ENCODE results near the gene DLG2. TPM values are rescaled to one million over a fixed set of nuclear protein-coding genes. Genes with fewer than 3 reads are reported as not detected.

The DLG2 gene
- total and polyA plus RNA-seq, 4 donors, result 0.30 to 5.5 (median 0.68) TPM

DNA sequence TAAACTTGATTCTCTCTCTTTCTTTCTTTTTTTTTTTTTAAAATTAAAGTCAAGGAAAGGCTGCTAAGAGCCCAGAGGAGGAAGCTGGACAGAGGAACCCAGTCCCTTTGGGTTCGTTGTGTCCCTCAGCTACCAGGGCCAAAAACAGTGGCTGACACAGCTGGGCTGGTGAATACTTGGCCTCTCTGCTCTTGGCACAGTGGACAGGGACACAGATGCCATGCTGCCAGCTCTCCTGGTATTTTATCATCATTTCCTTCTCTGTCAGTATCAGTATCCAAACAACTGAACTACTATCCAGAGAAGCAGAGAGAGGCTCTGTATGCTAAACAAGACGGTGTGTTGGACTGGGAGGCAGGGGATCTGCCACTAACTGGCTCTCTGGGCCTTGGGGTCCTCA lies 2217.3 kb downstream of the DLG2 start:
- TF ChIP-seq, protein P1, sequence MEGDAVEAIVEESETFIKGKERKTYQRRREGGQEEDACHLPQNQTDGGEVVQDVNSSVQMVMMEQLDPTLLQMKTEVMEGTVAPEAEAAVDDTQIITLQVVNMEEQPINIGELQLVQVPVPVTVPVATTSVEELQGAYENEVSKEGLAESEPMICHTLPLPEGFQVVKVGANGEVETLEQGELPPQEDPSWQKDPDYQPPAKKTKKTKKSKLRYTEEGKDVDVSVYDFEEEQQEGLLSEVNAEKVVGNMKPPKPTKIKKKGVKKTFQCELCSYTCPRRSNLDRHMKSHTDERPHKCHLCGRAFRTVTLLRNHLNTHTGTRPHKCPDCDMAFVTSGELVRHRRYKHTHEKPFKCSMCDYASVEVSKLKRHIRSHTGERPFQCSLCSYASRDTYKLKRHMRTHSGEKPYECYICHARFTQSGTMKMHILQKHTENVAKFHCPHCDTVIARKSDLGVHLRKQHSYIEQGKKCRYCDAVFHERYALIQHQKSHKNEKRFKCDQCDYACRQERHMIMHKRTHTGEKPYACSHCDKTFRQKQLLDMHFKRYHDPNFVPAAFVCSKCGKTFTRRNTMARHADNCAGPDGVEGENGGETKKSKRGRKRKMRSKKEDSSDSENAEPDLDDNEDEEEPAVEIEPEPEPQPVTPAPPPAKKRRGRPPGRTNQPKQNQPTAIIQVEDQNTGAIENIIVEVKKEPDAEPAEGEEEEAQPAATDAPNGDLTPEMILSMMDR (IDR thresholded peaks at IDR 0.05; ENCODE audit: low read depth, low read length, missing input control), result no peak
- TF ChIP-seq YY1 (IDR thresholded peaks at IDR 0.05) (no peak), EGR1 (IDR thresholded peaks at IDR 0.05; ENCODE audit: low read depth in 2 of 2) (no peak)
- H3K27ac ChIP-seq (ENCODE audit: low read depth in 1 of 2, low read length in 2 of 2), result no peak overlapping the region
- WGBS, result 84% methylated on average over 2 of the region's 2 CpGs
- no peak for DNase-seq (ENCODE audit: low spot score)
- H3K27me3 ChIP-seq (ENCODE audit: control insufficient read depth in 4 of 4, insufficient read depth in 4 of 4, low read length in 3 of 4), result no peaks in the 10 kb centered on the region
- H3K9ac ChIP-seq (ENCODE audit: low read depth in 1 of 2, low read length in 2 of 2), result no peak overlapping the region
- H3K4me3 ChIP-seq (ENCODE audit: low read depth in 1 of 3, low read length in 3 of 3), result no peak overlapping the region
- H3K9me3 ChIP-seq (ENCODE audit: control insufficient read depth in 4 of 4, low read length in 3 of 4), result no peaks in the 10 kb centered on the region
- no peaks in the 10 kb centered on the region for H3K4me1 ChIP-seq (ENCODE audit: control insufficient read depth in 4 of 4, insufficient read depth in 4 of 4, low read length in 3 of 4)
- H3K36me3 ChIP-seq (ENCODE audit: control insufficient read depth in 4 of 4, insufficient read depth in 3 of 4, low read depth in 1 of 4, low read length in 3 of 4), result no peaks in the 10 kb centered on the region

DNA sequence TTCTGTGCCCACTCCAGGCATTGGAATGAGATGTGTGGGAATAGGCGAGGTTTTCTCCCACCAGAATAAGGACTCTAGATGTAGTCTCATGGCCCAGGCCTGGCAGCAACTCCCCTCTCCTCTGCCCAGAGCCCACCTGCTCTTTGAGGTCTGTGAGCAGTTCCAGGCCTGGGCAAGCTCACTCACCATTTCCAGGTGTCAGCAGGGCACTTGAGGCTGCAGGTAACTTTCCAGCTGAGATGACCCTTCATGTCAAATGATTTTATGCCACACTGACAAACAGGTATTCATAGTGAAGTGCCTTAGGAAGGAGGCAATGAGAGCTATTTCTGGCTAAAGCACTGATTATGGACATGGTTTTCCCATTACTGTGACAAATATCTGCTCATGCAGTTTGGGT lies 2217.7 kb downstream of the DLG2 start:
- Histone ChIP-seq H3K27me3 (ENCODE audit: control insufficient read depth in 4 of 4, insufficient read depth in 4 of 4, low read length in 3 of 4) (no peaks in the 10 kb centered on the region), H3K36me3 (ENCODE audit: control insufficient read depth in 4 of 4, insufficient read depth in 3 of 4, low read depth in 1 of 4, low read length in 3 of 4) (no peaks in the 10 kb centered on the region), H3K4me3 (ENCODE audit: low read depth in 1 of 3, low read length in 3 of 3) (no peak overlapping the region), H3K4me1 (ENCODE audit: control insufficient read depth in 4 of 4, insufficient read depth in 4 of 4, low read length in 3 of 4) (no peaks in the 10 kb centered on the region), H3K9me3 (ENCODE audit: control insufficient read depth in 4 of 4, low read length in 3 of 4) (no peaks in the 10 kb centered on the region), H3K27ac (ENCODE audit: low read depth in 1 of 2, low read length in 2 of 2) (no peak overlapping the region), H3K9ac (ENCODE audit: low read depth in 1 of 2, low read length in 2 of 2) (no peak overlapping the region)
- no peak for TF ChIP-seq NR2F2 (IDR thresholded peaks at IDR 0.05)
- TF ChIP-seq HNF4G (IDR thresholded peaks at IDR 0.05), result no peak
- TF ChIP-seq, protein P2, sequence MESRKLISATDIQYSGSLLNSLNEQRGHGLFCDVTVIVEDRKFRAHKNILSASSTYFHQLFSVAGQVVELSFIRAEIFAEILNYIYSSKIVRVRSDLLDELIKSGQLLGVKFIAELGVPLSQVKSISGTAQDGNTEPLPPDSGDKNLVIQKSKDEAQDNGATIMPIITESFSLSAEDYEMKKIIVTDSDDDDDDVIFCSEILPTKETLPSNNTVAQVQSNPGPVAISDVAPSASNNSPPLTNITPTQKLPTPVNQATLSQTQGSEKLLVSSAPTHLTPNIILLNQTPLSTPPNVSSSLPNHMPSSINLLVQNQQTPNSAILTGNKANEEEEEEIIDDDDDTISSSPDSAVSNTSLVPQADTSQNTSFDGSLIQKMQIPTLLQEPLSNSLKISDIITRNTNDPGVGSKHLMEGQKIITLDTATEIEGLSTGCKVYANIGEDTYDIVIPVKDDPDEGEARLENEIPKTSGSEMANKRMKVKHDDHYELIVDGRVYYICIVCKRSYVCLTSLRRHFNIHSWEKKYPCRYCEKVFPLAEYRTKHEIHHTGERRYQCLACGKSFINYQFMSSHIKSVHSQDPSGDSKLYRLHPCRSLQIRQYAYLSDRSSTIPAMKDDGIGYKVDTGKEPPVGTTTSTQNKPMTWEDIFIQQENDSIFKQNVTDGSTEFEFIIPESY (IDR thresholded peaks at IDR 0.05), result no peak
- no peak for TF ChIP-seq JUND (IDR thresholded peaks at IDR 0.05)
- TF ChIP-seq HNF4A (conservative IDR thresholded peaks at IDR 0.05), result no peak
- TF ChIP-seq, protein P3, sequence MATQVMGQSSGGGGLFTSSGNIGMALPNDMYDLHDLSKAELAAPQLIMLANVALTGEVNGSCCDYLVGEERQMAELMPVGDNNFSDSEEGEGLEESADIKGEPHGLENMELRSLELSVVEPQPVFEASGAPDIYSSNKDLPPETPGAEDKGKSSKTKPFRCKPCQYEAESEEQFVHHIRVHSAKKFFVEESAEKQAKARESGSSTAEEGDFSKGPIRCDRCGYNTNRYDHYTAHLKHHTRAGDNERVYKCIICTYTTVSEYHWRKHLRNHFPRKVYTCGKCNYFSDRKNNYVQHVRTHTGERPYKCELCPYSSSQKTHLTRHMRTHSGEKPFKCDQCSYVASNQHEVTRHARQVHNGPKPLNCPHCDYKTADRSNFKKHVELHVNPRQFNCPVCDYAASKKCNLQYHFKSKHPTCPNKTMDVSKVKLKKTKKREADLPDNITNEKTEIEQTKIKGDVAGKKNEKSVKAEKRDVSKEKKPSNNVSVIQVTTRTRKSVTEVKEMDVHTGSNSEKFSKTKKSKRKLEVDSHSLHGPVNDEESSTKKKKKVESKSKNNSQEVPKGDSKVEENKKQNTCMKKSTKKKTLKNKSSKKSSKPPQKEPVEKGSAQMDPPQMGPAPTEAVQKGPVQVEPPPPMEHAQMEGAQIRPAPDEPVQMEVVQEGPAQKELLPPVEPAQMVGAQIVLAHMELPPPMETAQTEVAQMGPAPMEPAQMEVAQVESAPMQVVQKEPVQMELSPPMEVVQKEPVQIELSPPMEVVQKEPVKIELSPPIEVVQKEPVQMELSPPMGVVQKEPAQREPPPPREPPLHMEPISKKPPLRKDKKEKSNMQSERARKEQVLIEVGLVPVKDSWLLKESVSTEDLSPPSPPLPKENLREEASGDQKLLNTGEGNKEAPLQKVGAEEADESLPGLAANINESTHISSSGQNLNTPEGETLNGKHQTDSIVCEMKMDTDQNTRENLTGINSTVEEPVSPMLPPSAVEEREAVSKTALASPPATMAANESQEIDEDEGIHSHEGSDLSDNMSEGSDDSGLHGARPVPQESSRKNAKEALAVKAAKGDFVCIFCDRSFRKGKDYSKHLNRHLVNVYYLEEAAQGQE (IDR thresholded peaks at IDR 0.05), result no peak
- no peak for TF ChIP-seq RXRA (IDR thresholded peaks at IDR 0.05)
- TF ChIP-seq, protein P4, sequence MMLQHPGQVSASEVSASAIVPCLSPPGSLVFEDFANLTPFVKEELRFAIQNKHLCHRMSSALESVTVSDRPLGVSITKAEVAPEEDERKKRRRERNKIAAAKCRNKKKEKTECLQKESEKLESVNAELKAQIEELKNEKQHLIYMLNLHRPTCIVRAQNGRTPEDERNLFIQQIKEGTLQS (IDR thresholded peaks at IDR 0.05), result no peak
- no peak for TF ChIP-seq YY1 (IDR thresholded peaks at IDR 0.05)
- TF ChIP-seq FOXA2 (IDR thresholded peaks at IDR 0.05), result no peak
- TF ChIP-seq, protein P5, sequence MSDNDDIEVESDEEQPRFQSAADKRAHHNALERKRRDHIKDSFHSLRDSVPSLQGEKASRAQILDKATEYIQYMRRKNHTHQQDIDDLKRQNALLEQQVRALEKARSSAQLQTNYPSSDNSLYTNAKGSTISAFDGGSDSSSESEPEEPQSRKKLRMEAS (IDR thresholded peaks at IDR 0.05), result no peak
- TF ChIP-seq RAD21 (IDR thresholded peaks at IDR 0.05), result no peak
- TF ChIP-seq FOXA1 (IDR thresholded peaks at IDR 0.05), result no peak
- TF ChIP-seq, protein P1 (IDR thresholded peaks at IDR 0.05; ENCODE audit: low read depth, low read length, missing input control), result no peak
- no peak for TF ChIP-seq GABPA (IDR thresholded peaks at IDR 0.05 in 1 of 2, conservative IDR thresholded peaks at IDR 0.05 in 1 of 2)
- no peak for TF ChIP-seq TAF1 (conservative IDR thresholded peaks at IDR 0.05)
- TF ChIP-seq EGR1 (IDR thresholded peaks at IDR 0.05; ENCODE audit: low read depth in 2 of 2), result no peak
- no peak for TF ChIP-seq SP1 (IDR thresholded peaks at IDR 0.05)
- no peak for DNase-seq (ENCODE audit: low spot score)
- 74% methylated on average over 1 of the region's 1 CpG for WGBS
